NCI-H187 treated with DMSO at 0.1 percent for 48 hours (cell line): ENCODE results near the gene KCNAB2.

Experiments
- DNase-seq: peaks from one replicate; lab custom pipeline; 2025; lab: John Stamatoyannopoulos, UW

The KCNAB2 gene

DNA sequence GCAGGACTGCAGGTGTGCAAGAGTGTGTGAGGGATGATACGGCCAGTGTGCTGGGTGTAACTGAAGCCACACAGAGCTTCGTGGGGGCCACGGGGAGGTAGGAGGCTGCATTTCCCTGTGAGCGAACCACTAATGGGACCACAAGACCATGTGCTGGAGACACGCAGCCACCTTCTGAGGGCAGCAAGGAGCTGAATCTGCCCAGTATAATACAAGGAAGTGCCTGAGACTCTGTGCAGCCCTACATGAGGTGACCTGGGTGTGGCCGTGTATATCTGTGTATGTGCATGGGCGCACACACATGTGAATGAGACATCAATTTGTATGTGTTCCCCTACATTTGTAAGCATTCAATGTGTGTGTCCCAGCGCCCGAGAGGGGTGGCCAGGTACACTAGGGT lies 83.6 kb downstream of the KCNAB2 start:
- no peak for DNase-seq

DNA sequence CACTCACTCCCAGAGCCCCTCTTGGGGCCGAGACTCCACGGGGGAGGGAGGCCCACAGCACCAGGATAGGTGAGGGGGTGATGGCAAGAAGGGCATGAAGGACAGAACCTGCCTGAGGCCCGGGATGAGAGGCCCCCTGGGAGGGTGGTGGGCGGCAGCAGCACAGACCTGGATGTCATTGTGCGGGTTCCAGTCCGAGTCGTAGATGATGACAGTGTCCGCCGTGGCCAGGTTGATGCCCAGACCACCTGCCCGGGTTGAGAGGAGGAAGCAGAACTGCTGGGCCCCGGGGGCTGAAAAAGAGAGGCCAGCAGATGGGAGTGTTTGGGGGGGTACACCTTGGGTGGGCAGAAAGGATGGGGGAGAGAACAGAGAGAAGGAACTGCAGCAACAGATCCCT lies 84.3 kb downstream of the KCNAB2 start:
- no peak for DNase-seq

DNA sequence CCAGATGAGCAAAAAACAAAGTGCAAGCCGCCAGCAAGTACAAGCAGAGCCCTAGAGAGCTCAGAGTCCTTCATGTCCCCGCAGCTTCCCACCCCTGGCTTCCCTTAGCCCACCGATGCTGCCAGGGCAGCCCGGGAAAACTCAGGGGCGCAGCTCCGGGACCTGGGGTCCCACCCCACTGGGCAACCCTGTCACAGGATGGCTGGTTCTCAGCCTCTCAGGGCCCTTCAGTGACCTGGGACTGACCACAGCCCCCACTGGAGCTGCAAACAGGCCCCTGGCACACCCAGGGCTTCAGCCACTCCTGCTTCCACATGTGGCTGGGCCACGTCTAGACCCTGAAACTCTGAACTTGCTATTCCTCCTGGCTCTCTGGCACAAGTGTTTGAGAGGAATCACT lies 84.9 kb downstream of the KCNAB2 start:
- DNase-seq, result no peak

DNA sequence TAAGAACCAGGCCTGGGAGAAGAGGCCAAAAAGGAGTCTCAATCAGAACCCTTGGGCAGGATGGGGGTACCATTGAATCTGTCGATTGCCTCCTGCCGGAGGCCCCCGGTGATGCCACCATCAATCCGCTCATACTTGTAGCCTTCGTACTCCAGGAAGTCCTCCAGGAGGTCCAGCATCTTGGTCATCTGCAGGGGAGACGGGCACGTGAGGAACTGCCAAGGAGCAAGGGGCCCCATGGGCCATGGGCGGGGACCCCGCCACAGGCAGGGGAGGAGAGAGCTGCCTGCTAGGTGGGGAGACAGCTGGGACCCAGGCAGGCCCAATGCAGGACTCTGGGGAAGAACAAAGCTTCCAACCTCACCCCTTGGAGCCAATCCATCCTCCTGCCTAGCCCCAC lies 85.9 kb downstream of the KCNAB2 start:
- DNase-seq, result no peak

DNA sequence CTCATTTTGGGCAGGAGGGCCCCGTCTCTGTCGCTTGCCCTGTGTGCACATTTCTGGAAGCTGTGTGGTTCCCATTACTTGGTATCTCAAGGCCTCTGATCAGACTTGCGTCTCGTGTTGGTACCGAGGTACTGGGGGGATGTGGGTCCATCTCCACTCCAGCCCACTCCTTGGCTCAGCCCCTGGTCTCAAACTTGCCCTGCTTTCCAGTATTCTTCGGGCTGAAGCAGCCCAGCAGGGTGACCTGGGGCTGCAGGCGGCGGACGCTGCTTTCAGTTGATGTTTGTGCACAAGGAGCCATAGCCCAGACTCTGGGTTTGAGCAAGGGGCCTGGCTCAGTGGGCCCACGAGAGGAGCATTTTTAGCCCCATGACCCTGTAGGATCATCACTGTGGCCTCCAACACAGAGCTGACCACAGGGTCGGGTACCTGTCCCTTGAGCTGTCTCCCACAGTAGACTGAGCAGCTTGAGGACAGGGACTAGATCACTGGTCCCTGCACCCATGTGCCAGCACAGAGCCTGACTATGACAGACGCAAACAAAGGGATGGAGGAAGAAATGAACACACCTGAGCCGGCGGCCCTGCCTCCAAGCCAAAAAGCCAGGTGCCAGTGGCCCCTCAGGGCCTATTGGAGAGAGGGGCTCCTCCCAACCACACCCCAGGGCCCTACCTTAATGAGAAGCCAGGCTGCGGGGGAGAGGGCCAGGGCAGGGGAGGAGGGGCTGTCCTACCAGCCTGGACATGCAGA lies 87.6 kb downstream of the KCNAB2 start:
- no peak for DNase-seq

DNA sequence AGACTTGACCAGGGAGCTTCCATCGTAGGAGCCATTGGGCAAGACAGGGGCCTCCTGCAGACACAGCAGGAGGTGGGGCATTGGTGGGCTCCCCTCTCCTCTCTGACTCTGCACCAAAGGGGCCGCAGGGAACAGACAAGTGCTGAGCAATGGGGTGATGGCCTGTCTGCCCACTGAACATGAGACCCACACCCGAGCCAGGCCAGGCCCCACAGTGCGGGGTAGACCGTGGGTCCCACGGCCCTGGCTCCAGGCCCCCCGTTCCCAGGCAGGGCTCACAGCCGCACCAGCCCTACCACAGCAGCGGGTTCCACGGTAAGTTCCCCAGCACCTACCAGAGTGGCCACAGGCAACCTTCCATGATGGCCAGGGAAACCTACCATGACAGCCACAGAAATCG lies 88.5 kb downstream of the KCNAB2 start:
- DNase-seq, result no peak

DNA sequence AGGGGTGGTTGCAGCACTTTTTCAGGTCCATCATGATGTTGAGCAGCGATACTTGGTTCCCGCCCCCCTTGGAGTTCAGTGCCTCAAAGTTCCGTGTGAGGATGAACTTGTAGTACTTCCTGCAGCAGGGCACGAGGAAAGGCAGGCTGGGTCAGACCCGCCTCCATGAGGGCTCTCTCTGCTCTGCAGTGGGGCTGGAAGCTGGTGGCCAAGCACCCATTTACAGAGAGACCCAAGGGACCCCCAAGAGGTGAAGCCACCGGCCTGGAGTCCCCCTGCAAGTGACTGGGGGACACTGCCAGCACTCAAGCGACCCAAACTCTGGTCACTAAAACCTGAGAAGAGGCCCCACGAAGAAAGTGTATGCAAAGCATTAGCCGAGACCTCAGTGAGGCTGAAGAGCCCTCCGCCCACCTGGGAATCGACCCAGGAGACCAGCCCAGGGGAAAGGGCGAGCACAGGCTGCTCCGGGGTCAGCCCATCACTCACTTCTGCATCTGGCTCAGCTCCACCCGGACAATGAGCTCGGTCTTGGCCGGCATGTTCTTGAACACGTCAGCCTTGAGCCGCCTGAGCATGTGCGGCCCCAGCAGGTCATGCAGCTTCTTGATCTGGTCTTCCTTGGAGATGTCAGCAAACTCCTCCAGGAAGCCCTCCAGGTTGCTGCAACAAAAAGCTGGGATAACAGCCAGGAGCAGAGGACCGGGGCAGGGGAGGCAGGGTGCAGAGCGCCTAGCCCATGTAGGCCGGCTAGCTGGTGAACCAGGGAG lies 89.2 kb downstream of the KCNAB2 start:
- no peak for DNase-seq

DNA sequence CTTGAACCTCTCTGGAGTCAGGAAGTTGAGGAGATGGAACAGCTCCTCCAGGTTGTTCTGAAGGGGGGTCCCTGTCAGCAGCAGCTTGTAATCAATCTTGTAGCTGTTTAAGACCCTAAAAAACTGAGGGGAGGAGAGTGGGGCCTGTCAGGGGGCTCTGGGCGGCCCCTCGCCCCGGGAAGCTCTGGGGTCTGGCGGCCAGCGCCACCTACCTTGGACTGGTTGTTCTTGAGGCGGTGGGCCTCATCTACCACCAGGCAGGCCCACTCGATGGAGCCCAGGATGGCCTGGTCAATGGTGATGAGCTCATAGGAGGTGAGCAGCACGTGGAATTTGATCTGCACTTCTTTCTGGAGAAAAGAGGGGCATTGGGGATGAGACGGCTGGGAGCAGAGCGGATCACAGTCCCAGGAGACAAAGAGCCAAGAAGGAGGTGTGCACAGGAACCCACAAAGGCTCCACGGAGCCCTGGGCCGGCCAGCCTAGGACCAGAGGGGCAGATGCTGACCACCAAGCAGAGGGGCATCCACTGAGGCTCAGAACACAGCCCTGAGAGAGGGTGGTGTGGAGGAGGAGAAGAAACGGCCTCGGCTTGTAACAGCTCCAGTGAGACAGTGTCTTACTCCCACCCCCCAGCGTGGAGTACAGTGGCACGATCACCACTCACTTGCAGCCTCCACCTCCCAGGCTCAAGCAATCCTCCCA lies 91.0 kb downstream of the KCNAB2 start:
- DNase-seq, result no peak

DNA sequence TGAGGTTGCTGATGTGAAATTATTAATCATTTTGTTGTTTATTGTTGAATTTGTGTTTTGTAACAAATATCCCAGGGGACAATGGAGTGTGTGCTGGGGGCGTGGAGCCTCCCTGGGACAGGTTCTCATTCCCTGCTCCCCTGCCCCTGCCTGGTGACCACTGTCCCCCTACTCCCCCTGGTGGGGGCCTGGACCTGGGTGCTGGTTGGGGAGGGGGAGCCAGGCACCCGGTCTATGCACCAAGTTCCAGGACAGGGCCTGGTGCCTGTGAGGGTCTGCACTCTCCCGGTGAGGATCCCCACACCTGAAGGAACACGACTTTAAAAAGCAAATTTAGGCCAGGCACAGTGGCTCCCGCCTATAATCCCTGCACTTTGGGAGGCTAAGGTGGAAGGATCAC lies 92.1 kb downstream of the KCNAB2 start:
- DNase-seq, result no peak

DNA sequence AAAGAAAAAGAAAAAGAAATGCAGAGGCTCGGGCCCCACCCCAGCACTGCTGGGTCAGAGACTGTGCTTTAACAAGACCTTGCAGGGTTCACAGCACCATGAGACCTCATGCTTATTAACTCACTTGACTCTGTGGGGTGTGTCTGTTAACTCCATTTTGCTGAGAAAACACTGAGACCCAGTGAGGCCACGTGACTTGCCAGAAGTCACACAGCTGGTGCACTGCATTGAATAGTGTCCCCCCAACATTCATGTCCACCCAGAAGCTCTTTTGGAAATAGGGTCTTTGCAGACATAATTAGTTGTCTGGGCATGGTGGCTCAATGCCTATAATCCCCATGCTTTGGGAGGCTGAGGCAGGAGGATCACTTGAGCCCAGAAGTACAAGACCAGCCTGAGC lies 94.7 kb downstream of the KCNAB2 start:
- DNase-seq, result no peak

DNA sequence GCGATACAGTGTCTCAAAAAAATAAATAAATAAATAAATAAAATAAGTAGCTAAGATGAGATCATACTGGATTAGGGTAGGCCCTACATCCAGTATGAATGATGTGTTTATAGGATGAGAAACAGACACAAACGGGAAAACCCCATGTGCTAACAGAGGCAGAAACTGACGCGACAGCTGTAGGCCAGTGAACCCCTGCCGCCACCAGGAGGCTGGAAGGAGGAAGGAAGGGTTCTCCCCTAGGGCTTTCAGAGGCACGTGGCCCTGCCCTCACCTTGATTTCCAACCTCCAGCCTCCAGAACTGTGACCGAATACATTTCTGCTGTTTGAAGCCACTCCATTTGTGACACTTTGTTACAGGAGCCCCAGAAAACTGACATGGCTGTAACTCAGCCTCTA lies 95.9 kb downstream of the KCNAB2 start:
- DNase-seq, result no peak

DNA sequence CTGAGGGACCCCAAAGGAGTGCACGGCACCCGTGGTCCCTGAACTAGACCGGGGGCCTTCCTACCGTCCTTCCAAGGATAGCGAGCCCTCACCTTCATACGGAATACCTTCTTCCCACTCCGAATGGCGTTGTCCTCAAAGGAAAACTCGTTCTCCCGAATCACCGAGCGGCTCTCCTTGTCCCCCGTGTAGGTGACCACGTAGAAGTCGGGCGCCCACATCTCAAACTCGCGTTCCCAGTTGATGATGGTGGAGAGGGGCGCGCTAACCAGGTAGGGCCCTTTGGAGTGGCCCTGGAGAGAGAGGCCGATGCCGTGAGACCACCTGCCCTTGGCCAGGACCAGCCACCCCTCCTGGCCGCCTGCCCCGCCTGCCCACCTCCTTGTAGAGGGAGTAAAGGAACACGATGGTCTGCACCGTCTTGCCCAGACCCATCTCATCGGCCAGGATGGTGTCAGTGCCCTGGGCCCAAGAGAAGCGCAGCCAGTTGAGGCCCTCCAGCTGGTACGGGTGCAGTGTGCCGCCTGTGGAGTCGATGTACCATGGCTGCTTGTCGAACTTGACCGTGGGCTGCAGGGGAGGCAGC lies 96.4 kb downstream of the KCNAB2 start:
- DNase-seq, result no peak

DNA sequence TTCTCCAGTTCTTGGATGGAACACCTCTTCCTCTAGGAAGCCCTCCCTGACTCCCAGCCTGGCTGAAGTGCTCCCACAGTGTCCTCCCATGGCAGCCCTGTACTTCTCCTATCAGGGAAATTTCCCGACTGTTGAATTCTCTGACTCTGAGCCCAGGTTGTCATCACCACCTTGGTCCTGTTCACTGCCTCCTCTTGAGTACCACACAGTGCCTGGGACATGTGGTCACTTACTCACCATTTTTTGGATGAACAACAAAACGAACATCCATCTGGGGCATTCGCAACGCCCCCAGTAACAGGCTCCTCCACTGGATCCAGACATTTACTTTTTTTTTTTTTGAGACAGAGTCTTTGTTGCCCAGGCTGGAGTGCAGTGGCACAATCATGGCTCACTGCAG lies 97.0 kb downstream of the KCNAB2 start:
- no peak for DNase-seq

DNA sequence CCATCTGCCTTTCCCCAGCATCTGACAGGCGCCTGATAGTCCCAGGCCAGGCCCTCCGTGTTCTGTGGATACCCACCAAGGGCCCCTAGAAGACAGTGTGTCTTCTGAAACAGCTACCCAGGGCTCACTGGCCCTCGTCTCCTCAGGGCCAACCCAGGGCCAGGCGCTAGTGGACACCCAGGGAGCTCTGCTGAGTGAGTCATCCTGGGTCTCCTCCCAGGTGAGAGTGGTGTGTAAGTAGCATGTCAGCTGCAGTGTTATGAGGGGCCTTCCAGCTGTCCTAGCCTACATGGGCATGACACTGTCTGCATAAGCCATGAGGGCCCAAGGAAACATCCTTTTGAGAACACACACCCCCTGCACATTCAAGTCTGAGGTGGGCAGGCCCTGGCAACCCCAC lies 97.7 kb downstream of the KCNAB2 start:
- DNase-seq, result no peak

DNA sequence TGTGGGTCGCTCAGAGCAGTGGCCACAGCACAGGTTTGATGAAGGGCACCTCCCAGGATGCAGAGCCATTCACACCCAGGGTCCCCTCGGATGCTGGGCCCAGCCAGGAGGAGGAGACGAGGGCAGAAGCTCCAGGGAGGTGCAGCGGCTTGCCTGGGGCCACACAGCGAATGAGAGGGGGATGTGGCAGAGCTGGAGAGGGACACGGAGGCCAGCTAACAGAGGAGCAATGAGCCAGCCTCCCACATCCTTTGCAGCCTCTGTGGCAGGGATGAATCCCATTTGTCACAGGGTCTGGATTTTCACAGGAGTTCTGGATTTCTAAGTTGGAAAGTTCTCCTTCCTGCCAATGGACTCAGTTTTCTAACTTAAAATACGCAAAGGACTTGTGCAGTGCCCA lies 98.5 kb downstream of the KCNAB2 start:
- no peak for DNase-seq

DNA sequence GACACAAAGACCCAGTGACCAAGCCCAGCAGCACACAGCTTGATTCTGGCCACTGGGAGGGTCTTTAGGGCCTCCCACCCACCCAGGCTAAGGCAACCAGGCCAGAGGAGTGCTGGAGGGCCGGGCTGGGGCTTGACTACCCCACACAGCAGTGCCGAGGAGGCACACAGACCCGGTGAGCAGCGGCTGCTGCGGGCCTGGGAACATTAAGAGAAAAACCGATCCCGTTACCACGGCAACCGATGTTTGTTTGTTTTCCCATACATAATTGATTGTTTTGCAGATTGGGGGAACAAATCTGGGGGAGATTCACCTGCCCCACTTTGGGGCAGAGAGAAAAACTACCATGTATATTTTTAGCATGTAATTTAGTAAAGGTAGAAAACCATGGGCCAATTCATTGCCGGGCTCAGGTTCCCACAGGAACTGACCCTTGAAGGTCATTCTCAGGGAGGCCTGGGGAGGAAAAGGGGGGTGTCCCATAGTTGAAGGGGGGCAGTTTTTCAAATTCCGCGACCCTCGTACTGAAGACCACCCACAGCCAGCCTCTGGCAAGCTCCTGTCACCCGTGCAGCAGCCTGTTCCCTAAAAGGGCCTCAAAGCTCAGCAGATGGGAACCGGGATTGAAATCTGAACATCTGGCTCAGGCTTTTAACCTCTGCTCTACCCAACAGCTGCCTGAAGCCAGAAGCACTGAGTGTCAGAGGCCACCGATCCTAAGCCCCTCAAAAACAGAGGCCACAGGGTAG lies 99.1 kb downstream of the KCNAB2 start:
- no peak for DNase-seq

DNA sequence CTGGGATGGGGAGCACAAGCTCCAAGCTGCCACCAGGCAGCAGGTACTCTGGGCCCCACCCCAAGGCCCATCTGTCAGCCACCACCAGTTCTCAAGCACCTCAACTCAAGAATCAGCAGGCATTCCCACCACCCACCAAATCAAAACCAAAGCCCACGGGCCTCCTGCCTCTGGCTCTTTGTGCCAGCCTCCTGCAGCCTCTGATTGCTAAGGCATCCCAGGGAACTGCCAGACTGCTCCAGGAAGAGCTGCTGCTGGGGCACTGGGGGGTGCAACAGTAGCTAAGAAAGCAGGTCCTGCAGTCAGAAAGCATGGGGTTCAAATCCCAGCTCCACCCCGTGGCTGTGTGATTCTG lies 99.7 kb downstream of the KCNAB2 start:
- DNase-seq, result no peak

DNA sequence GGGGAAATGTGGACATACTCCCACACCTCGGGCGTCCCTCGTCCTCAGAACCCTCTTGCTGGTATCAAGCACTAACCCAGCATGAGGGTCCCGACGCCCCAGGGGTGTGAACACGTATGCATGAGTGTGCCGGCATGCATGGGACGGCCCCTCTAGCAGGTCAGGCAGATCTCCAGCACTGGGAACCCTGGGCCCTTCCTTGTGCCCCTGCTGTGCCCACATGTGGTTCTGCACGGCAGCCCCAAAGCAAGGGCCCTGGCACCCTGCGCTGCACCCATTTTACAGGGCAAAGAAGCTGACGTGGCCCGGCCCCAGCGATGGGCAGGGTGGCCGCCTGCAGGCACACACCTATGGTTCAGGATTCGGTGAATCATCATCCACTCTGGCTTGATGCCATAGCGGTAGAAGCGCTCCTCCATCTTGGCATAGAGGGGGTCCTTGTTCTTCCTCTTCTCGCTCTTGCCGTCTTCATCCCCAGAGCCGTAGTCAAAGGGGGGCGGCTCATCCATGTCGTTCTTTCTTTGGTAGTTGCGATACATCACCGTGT lies 100.2 kb downstream of the KCNAB2 start:
- no peak for DNase-seq

DNA sequence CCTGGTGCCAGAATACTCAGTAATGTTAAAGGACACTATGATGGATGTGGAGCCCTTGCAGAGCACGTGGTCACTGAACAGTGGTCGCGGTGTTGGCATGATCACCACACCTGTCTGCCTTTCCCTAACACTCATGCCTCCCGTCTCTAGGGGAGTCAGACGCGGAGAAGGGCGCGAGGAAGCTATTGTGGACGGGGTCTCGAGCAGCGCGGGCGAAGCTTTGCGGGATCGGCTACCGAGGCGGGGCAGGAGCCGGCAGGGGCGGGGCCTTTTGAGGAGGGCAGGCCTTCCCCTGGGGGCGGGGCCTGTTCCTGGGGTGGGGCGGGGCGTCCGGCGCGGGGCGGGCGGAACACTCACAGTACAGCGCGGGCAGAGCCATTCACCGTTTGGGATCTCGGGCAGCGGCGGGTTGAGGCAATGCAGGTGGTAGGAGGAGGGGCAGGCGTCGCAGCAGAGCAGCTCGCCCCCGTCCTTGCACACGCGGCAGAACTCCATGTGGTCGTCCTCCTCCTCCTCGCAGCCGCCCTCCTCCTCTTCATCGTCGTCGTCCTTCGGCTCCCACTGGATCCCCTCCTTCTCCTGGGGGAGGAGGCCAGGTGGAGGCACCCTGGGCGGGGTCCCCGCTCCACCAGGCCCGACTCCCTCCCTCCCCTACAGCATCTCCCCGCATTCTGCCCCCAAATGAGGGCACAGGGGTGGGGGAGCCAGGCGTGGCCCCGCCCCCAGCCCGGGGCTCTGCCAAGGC lies 103.0 kb downstream of the KCNAB2 start:
- DNase-seq, result peak; percentile 41

DNA sequence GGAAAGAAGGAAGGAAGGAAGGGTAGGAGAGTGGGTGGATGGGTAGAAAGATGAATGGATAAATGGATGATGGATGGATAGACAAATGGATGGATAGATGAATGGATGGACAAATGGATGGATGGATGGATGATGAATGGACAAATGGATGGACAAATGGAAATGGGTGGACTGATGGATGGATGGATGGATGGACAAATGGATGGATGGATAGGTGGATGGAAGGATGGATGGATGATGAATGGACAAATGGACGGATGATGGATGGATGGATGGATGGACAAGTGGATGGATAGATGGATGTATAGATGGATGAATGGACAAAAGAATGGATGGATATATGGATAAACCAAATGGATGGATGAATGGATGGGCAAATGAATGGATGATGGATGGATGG lies 103.9 kb downstream of the KCNAB2 start:
- DNase-seq, result no peak
